ENCODE measurements around the gene SEC11C. TPM values are rescaled to one million over a fixed set of nuclear protein-coding genes. Genes with fewer than 3 reads are reported as not detected.

The SEC11C gene
- total and polyA plus RNA-seq, 2 of the 13 experiments (the other 11 are each of a cell fraction or from before 2014, with no cell fraction given) = 71.9 to 297 TPM

DNA sequence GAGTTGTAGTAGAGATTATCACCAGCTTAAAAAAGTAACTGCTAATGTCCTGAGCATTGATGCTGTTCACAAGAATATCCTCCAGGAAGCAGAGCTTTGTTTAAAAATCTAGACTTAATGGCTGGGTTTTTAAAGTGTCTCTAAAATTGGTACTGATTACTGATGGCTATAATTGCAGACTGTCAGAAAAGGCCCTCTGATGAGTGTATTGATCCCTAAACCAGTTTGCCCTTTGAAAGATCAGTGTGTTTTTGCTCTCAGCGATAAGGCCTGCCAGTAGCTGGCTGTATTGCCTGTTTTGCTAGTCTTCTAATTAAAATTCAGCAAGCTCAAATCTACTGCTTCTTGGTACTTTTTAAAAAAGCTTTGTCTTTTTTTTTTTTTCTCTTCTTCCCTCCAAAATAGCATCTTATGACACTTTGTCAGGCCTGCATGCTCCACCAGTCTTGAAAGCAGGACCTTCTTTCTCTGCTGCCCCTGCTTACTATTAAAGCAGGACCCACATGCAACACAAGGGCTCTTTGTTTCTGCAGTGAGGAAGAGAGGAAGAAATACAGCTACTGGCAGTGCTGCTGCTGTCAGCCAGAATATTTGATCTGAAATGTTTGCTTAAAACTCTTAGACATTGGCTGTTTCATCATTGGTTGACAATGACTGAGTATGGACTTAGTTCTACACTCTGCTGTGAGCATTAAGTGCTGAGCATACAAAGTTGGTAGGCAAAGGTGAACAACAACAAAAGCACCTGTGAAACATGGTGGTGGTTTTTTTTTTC, 1.8 kb downstream of the SEC11C start (continued):
- TF ChIP-seq, protein P1, sequence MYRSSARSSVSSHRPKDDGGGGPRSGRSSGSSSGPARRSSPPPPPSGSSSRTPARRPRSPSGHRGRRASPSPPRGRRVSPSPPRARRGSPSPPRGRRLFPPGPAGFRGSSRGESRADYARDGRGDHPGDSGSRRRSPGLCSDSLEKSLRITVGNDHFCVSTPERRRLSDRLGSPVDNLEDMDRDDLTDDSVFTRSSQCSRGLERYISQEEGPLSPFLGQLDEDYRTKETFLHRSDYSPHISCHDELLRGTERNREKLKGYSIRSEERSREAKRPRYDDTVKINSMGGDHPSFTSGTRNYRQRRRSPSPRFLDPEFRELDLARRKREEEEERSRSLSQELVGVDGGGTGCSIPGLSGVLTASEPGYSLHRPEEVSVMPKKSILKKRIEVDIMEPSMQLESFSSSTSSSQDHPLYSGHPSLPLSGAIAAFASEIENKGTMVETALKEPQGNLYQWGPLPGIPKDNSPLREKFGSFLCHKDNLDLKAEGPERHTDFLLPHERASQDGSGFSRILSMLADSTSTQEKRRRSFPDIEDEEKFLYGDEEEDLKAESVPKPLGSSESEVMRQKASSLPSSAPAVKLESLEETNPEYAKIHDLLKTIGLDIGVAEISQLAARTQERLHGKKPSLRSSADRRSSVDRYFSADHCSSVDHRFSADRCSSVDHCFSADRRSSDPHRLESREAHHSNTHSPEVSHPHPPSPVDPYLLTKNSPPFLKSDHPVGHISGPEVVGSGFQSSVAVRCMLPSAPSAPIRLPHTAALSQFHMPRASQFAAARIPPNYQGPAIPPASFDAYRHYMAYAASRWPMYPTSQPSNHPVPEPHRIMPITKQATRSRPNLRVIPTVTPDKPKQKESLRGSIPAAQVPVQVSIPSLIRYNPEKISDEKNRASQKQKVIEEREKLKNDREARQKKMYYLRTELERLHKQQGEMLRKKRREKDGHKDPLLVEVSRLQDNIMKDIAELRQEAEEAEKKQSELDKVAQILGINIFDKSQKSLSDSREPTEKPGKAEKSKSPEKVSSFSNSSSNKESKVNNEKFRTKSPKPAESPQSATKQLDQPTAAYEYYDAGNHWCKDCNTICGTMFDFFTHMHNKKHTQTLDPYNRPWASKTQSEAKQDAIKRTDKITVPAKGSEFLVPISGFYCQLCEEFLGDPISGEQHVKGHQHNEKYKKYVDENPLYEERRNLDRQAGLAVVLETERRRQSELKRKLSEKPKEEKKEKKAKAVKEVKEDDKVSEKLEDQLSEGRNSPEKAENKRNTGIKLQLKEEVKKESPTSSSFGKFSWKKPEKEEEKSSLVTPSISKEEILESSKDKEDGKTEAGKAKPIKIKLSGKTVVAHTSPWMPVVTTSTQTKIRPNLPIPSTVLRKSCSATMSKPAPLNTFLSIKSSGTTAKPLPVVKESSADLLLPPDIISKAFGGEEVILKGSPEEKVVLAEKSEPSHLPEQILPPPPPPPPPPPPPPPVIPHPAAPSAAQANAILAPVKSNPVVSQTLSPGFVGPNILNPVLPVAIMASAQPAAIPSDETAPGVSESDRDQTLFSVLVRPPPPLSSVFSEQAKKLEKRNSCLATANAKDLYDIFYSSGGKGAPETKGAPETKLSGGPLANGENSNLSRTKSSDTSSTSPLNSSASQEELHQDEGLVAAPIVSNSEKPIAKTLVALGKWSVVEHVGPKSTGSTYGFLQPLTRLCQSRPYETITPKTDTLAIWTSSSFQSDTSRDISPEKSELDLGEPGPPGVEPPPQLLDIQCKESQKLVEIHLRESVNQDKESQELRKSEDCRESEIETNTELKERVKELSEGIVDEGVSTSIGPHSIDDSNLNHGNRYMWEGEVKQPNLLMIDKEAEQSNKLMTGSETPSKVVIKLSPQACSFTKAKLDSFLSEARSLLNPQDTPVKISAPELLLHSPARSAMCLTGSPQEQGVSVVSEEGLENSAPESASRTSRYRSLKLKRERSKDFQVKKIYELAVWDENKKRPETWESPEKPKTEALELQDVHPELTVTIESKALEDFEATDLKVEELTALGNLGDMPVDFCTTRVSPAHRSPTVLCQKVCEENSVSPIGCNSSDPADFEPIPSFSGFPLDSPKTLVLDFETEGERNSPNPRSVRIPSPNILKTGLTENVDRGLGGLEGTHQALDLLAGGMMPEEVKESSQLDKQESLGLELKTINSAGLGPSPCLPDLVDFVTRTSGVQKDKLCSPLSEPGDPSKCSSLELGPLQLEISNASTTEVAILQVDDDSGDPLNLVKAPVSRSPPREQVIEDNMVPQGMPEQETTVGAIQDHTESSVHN (CRISPR knock-in tag; IDR thresholded peaks at IDR 0.05) = no peak
- TF ChIP-seq WIZ (CRISPR knock-in tag; IDR thresholded peaks at IDR 0.05) = 0 out of 2 replicates have a peak, but pooled peaks have one; percentile 66
- TF ChIP-seq HOXD1 (CRISPR knock-in tag; IDR thresholded peaks at IDR 0.05) = peak; percentile 95
- TF ChIP-seq, protein P2, sequence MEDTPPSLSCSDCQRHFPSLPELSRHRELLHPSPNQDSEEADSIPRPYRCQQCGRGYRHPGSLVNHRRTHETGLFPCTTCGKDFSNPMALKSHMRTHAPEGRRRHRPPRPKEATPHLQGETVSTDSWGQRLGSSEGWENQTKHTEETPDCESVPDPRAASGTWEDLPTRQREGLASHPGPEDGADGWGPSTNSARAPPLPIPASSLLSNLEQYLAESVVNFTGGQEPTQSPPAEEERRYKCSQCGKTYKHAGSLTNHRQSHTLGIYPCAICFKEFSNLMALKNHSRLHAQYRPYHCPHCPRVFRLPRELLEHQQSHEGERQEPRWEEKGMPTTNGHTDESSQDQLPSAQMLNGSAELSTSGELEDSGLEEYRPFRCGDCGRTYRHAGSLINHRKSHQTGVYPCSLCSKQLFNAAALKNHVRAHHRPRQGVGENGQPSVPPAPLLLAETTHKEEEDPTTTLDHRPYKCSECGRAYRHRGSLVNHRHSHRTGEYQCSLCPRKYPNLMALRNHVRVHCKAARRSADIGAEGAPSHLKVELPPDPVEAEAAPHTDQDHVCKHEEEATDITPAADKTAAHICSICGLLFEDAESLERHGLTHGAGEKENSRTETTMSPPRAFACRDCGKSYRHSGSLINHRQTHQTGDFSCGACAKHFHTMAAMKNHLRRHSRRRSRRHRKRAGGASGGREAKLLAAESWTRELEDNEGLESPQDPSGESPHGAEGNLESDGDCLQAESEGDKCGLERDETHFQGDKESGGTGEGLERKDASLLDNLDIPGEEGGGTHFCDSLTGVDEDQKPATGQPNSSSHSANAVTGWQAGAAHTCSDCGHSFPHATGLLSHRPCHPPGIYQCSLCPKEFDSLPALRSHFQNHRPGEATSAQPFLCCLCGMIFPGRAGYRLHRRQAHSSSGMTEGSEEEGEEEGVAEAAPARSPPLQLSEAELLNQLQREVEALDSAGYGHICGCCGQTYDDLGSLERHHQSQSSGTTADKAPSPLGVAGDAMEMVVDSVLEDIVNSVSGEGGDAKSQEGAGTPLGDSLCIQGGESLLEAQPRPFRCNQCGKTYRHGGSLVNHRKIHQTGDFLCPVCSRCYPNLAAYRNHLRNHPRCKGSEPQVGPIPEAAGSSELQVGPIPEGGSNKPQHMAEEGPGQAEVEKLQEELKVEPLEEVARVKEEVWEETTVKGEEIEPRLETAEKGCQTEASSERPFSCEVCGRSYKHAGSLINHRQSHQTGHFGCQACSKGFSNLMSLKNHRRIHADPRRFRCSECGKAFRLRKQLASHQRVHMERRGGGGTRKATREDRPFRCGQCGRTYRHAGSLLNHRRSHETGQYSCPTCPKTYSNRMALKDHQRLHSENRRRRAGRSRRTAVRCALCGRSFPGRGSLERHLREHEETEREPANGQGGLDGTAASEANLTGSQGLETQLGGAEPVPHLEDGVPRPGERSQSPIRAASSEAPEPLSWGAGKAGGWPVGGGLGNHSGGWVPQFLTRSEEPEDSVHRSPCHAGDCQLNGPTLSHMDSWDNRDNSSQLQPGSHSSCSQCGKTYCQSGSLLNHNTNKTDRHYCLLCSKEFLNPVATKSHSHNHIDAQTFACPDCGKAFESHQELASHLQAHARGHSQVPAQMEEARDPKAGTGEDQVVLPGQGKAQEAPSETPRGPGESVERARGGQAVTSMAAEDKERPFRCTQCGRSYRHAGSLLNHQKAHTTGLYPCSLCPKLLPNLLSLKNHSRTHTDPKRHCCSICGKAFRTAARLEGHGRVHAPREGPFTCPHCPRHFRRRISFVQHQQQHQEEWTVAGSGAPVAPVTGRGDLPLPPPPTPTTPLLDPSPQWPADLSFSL (CRISPR knock-in tag; IDR thresholded peaks at IDR 0.05) = peak; percentile 22; the same call in 1 of the 2 replicates
- TF ChIP-seq GFI1 (CRISPR knock-in tag; IDR thresholded peaks at IDR 0.05; ENCODE audit: borderline replicate concordance) = 0 out of 2 replicates have a peak, but pooled peaks have one; percentile 36
- no peak for TF ChIP-seq CENPX (CRISPR knock-in tag; IDR thresholded peaks at IDR 0.05)
- peak; percentile 74; the same call in 1 of the 2 replicates for TF ChIP-seq MIER3 (CRISPR knock-in tag; IDR thresholded peaks at IDR 0.05; ENCODE audit: borderline replicate concordance)
- no peak for TF ChIP-seq HDAC1 (CRISPR knock-in tag; IDR thresholded peaks at IDR 0.05)
- TF ChIP-seq FOXP1 (IDR thresholded peaks at IDR 0.05) = peak; percentile 62
- peak; percentile 77 for TF ChIP-seq FOXP1 (CRISPR knock-in tag; IDR thresholded peaks at IDR 0.05)
- no peak for TF ChIP-seq NCOA1 (CRISPR knock-in tag; IDR thresholded peaks at IDR 0.05)
- peak; percentile 64 for TF ChIP-seq DPF2 (CRISPR knock-in tag; IDR thresholded peaks at IDR 0.05; ENCODE audit: borderline replicate concordance, low read depth)
- no peak for TF ChIP-seq MYNN (CRISPR knock-in tag; IDR thresholded peaks at IDR 0.05; ENCODE audit: low read depth)
